Hematopoietic multipotent progenitor cell treated with erythropoietin and hydrocortisone succinate and interleukin-3 and kit ligand, for 4 days (in vitro differentiated cells): Measurements from ENCODE around the gene UFSP2.

Source experiments
- DNase-seq: peaks from one replicate; pipeline ENCODE4 v3.0.0-alpha.2; 2015

Gene UFSP2

GRCh38 chr4:185425647-185426352, at the start of gene UFSP2:
Gene UFSP2, minus strand, starts transcription at chr4:185425964. Its CDS starts 96 bp downstream, at chr4:185425868.
- DNase-seq = peak; percentile 94

- DNase-seq = no peak
Observed at GRCh38 chr4:185473247-185473646, 47.5 kb upstream of the UFSP2 start.

- no peak for DNase-seq
Observed at GRCh38 chr4:185472103-185472542, 46.4 kb upstream of the UFSP2 start.

- DNase-seq = peak; percentile 94
Observed at GRCh38 chr4:185471235-185472102, 45.7 kb upstream of the UFSP2 start, which contains the start of gene CCDC110. Gene CCDC110, minus strand, starts transcription at chr4:185471733. Its CDS starts 50 bp downstream, at chr4:185471683.

- DNase-seq = peak; percentile 36
Observed at GRCh38 chr4:185470501-185471195, 44.9 kb upstream of the UFSP2 start.

GRCh38 chr4:185469580-185470154, 43.9 kb upstream of the UFSP2 start:
- DNase-seq = no peak

GRCh38 chr4:185468999-185469398, 43.2 kb upstream of the UFSP2 start:
- no peak for DNase-seq

GRCh38 chr4:185467991-185468390, 42.2 kb upstream of the UFSP2 start:
- no peak for DNase-seq

- DNase-seq = no peak
Observed at GRCh38 chr4:185467101-185467500, 41.3 kb upstream of the UFSP2 start.

GRCh38 chr4:185465707-185466106, 39.9 kb upstream of the UFSP2 start:
- no peak for DNase-seq

GRCh38 chr4:185464887-185465286, 39.1 kb upstream of the UFSP2 start:
- DNase-seq = no peak

GRCh38 chr4:185464183-185464582, 38.4 kb upstream of the UFSP2 start:
- no peak for DNase-seq

GRCh38 chr4:185463541-185463940, 37.8 kb upstream of the UFSP2 start:
- DNase-seq = no peak

GRCh38 chr4:185461565-185461964, 35.8 kb upstream of the UFSP2 start:
- DNase-seq = no peak

- no peak for DNase-seq
Observed at GRCh38 chr4:185457136-185457535, 31.4 kb upstream of the UFSP2 start.

- DNase-seq = no peak
Observed at GRCh38 chr4:185456131-185456530, 30.4 kb upstream of the UFSP2 start.

- no peak for DNase-seq
Observed at GRCh38 chr4:185445209-185445608, 19.4 kb upstream of the UFSP2 start.

- DNase-seq = no peak
Observed at GRCh38 chr4:185441479-185441878, 15.7 kb upstream of the UFSP2 start.

GRCh38 chr4:185437809-185438208, 12.0 kb upstream of the UFSP2 start:
- DNase-seq = no peak

GRCh38 chr4:185435466-185435865, 9.7 kb upstream of the UFSP2 start:
- DNase-seq = no peak

GRCh38 chr4:185429660-185430059, 3.9 kb upstream of the UFSP2 start:
- DNase-seq = no peak

- no peak for DNase-seq
Observed at GRCh38 chr4:185426960-185427688, 1.4 kb upstream of the UFSP2 start.
